Measurements from ENCODE around the gene SYNDIG1. TPM values are rescaled to one million over a fixed set of nuclear protein-coding genes. Genes with fewer than 3 reads are reported as not detected.

Gene SYNDIG1
- total RNA-seq, 1 experiment from 2014 or later = not detected

- H3K27me3 ChIP-seq (replicated peaks; ENCODE audit: control insufficient read depth, insufficient read depth, low read length) = no peaks in the 10 kb centered on the region; the same call in none of the 2 replicates
- no peaks in the 10 kb centered on the region for H3K36me3 ChIP-seq (ENCODE audit: control insufficient read depth, insufficient read depth, low read length)
- no TSS peak for BruUV-seq (replicated peaks)
- no peak for DNase-seq
- H3K9me3 Mint-ChIP-seq (ENCODE audit: unreplicated experiment) = no peaks in the 10 kb centered on the region
- intact Hi-C loops (cut with micrococcal nuclease; ENCODE audit: unreplicated experiment) = no loop called here
- no peak overlapping the region for H3K27ac Mint-ChIP-seq (ENCODE audit: unreplicated experiment)
- H3K9me3 ChIP-seq = no peaks in the 10 kb centered on the region
- H3K36me3 Mint-ChIP-seq (ENCODE audit: insufficient read depth, unreplicated experiment) = no peaks in the 10 kb centered on the region
- ChIA-PET POLR2A (no interaction called here), CTCF (no interaction called here)
- H3K4me3 Mint-ChIP-seq (ENCODE audit: unreplicated experiment) = no peak overlapping the region
- H3K4me1 ChIP-seq = no peaks in the 10 kb centered on the region
- no peak overlapping the region for H3K4me3 ChIP-seq (ENCODE audit: low read depth, low read length)
- H3K4me1 Mint-ChIP-seq (ENCODE audit: low read depth, unreplicated experiment) = no peaks in the 10 kb centered on the region
- no peak for TF ChIP-seq CTCF (IDR thresholded peaks at IDR 0.05; ENCODE audit: insufficient read depth in 1 of 2, low read depth in 1 of 2, low read length in 1 of 2, severe bottlenecking in 1 of 2, unreplicated experiment in 1 of 2)
- peaks cover 11% of the 10 kb centered on the region for H3K27me3 Mint-ChIP-seq (ENCODE audit: insufficient read depth, unreplicated experiment)
These were observed 109.4 kb downstream of the SYNDIG1 start for GRCh38 chr20:24578567-24579415.

GRCh38 chr20:24579475-24579874 lies 110.0 kb downstream of the SYNDIG1 start:
- H3K9me3 ChIP-seq = no peaks in the 10 kb centered on the region
- DNase-seq = no peak
- Mint-ChIP-seq H3K27me3 (ENCODE audit: insufficient read depth, unreplicated experiment) (peaks cover 11% of the 10 kb centered on the region), H3K36me3 (ENCODE audit: insufficient read depth, unreplicated experiment) (no peaks in the 10 kb centered on the region), H3K4me3 (ENCODE audit: unreplicated experiment) (no peak overlapping the region), H3K9me3 (ENCODE audit: unreplicated experiment) (no peaks in the 10 kb centered on the region), H3K27ac (ENCODE audit: unreplicated experiment) (no peak overlapping the region), H3K4me1 (ENCODE audit: low read depth, unreplicated experiment) (no peaks in the 10 kb centered on the region)
- H3K27me3 ChIP-seq (replicated peaks; ENCODE audit: control insufficient read depth, insufficient read depth, low read length) = no peaks in the 10 kb centered on the region; the same call in none of the 2 replicates
- CTCF ChIA-PET = no interaction called here
- no peaks in the 10 kb centered on the region for H3K4me1 ChIP-seq
- TF ChIP-seq CTCF (IDR thresholded peaks at IDR 0.05; ENCODE audit: insufficient read depth in 1 of 2, low read depth in 1 of 2, low read length in 1 of 2, severe bottlenecking in 1 of 2, unreplicated experiment in 1 of 2) = no peak
- POLR2A ChIA-PET = no interaction called here
- H3K4me3 ChIP-seq (ENCODE audit: low read depth, low read length) = no peak overlapping the region
- intact Hi-C loops (cut with micrococcal nuclease; ENCODE audit: unreplicated experiment) = no loop called here
- H3K36me3 ChIP-seq (ENCODE audit: control insufficient read depth, insufficient read depth, low read length) = no peaks in the 10 kb centered on the region
- no TSS peak for BruUV-seq (replicated peaks)

- intact Hi-C loops (cut with micrococcal nuclease; ENCODE audit: unreplicated experiment) = no loop called here
- Histone ChIP-seq H3K4me3 (ENCODE audit: low read depth, low read length) (no peak overlapping the region), H3K27me3 (replicated peaks; ENCODE audit: control insufficient read depth, insufficient read depth, low read length) (no peaks in the 10 kb centered on the region; the same call in none of the 2 replicates), H3K36me3 (ENCODE audit: control insufficient read depth, insufficient read depth, low read length) (no peaks in the 10 kb centered on the region), H3K9me3 (no peaks in the 10 kb centered on the region), H3K4me1 (no peaks in the 10 kb centered on the region)
- no peaks in the 10 kb centered on the region for H3K4me1 Mint-ChIP-seq (ENCODE audit: low read depth, unreplicated experiment)
- DNase-seq = no peak
- no peaks in the 10 kb centered on the region for H3K36me3 Mint-ChIP-seq (ENCODE audit: insufficient read depth, unreplicated experiment)
- H3K27ac Mint-ChIP-seq (ENCODE audit: unreplicated experiment) = no peak overlapping the region
- CTCF ChIA-PET = interaction anchor here (0.7 kb wide), 1 partner anchor 20 kb away, joined by 4 read pairs; no protein-coding TSS in a partner anchor
- no TSS peak for BruUV-seq (replicated peaks)
- no peak overlapping the region for H3K4me3 Mint-ChIP-seq (ENCODE audit: unreplicated experiment)
- H3K9me3 Mint-ChIP-seq (ENCODE audit: unreplicated experiment) = no peaks in the 10 kb centered on the region
- no peak for TF ChIP-seq CTCF (IDR thresholded peaks at IDR 0.05; ENCODE audit: insufficient read depth in 1 of 2, low read depth in 1 of 2, low read length in 1 of 2, severe bottlenecking in 1 of 2, unreplicated experiment in 1 of 2)
- POLR2A ChIA-PET = no interaction called here
- H3K27me3 Mint-ChIP-seq (ENCODE audit: insufficient read depth, unreplicated experiment) = peaks cover 14% of the 10 kb centered on the region
These were observed 110.6 kb downstream of the SYNDIG1 start for GRCh38 chr20:24580006-24580405.
